ENCODE measurements around the gene THSD7A. TPM values are rescaled to one million over a fixed set of nuclear protein-coding genes. Genes with fewer than 3 reads are reported as not detected.

Gene THSD7A
- total RNA-seq, 2 experiments from 2014 or later: not detected

GRCh38 chr7:11817111-11817740 is 14.8 kb downstream of the THSD7A start:
- Mint-ChIP-seq H3K27ac (no peak overlapping the region), H3K9me3 (peaks cover 2% of the 10 kb centered on the region), H3K4me3 (no peak overlapping the region), H3K27me3 (no peaks in the 10 kb centered on the region), H3K36me3 (ENCODE audit: low read depth) (no peaks in the 10 kb centered on the region), H3K4me1 (ENCODE audit: low read depth) (no peaks in the 10 kb centered on the region)
- TF ChIP-seq CTCF (IDR thresholded peaks at IDR 0.05): no peak
- DNase-seq: no peak
- ChIA-PET POLR2A (no interaction called here), CTCF (no interaction called here)
- intact Hi-C loops (cut with micrococcal nuclease): no loop called here
- ATAC-seq: no peak

GRCh38 chr7:11811709-11812108 is 20.3 kb downstream of the THSD7A start:
- TF ChIP-seq CTCF (IDR thresholded peaks at IDR 0.05): no peak
- Mint-ChIP-seq H3K9me3 (peaks cover 2% of the 10 kb centered on the region), H3K27me3 (no peaks in the 10 kb centered on the region), H3K27ac (no peak overlapping the region), H3K36me3 (ENCODE audit: low read depth) (no peaks in the 10 kb centered on the region), H3K4me1 (ENCODE audit: low read depth) (no peaks in the 10 kb centered on the region), H3K4me3 (no peak overlapping the region)
- POLR2A ChIA-PET: interaction anchor here (0.6 kb wide), 1 partner anchor 9 kb away, joined by 3 read pairs; no protein-coding TSS in a partner anchor
- CTCF ChIA-PET: no interaction called here
- DNase-seq (no peak), ATAC-seq (no peak)
- intact Hi-C loops (cut with micrococcal nuclease): no loop called here

GRCh38 chr7:11810043-11810625 is 21.9 kb downstream of the THSD7A start:
- intact Hi-C loops (cut with micrococcal nuclease): no loop called here
- POLR2A ChIA-PET: no interaction called here
- H3K9me3 Mint-ChIP-seq: peaks cover 2% of the 10 kb centered on the region
- no peaks in the 10 kb centered on the region for H3K36me3 Mint-ChIP-seq (ENCODE audit: low read depth)
- H3K4me1 Mint-ChIP-seq (ENCODE audit: low read depth): no peaks in the 10 kb centered on the region
- DNase-seq: no peak
- no peaks in the 10 kb centered on the region for H3K27me3 Mint-ChIP-seq
- H3K27ac Mint-ChIP-seq: no peak overlapping the region
- no peak for ATAC-seq
- no peak overlapping the region for H3K4me3 Mint-ChIP-seq
- CTCF ChIA-PET: no interaction called here
- TF ChIP-seq CTCF (IDR thresholded peaks at IDR 0.05): no peak

GRCh38 chr7:11807000-11807399 is 25.0 kb downstream of the THSD7A start:
- H3K4me3 Mint-ChIP-seq: no peak overlapping the region
- H3K36me3 Mint-ChIP-seq (ENCODE audit: low read depth): no peaks in the 10 kb centered on the region
- H3K9me3 Mint-ChIP-seq: peaks cover 2% of the 10 kb centered on the region
- ChIA-PET POLR2A (no interaction called here), CTCF (interaction anchor here (0.8 kb wide), 1 partner anchor 11 kb away, joined by 3 read pairs; no protein-coding TSS in a partner anchor)
- no peak overlapping the region for H3K27ac Mint-ChIP-seq
- no peak for TF ChIP-seq CTCF (IDR thresholded peaks at IDR 0.05)
- H3K27me3 Mint-ChIP-seq: no peaks in the 10 kb centered on the region
- no peaks in the 10 kb centered on the region for H3K4me1 Mint-ChIP-seq (ENCODE audit: low read depth)
- DNase-seq (no peak), ATAC-seq (no peak)
- intact Hi-C loops (cut with micrococcal nuclease): no loop called here

- no peak for ATAC-seq
- DNase-seq: no peak
- Mint-ChIP-seq H3K36me3 (ENCODE audit: low read depth) (no peaks in the 10 kb centered on the region), H3K27ac (no peak overlapping the region), H3K4me3 (no peak overlapping the region), H3K27me3 (no peaks in the 10 kb centered on the region), H3K9me3 (no peaks in the 10 kb centered on the region), H3K4me1 (ENCODE audit: low read depth) (no peaks in the 10 kb centered on the region)
- POLR2A ChIA-PET: no interaction called here
- TF ChIP-seq CTCF (IDR thresholded peaks at IDR 0.05): no peak
- CTCF ChIA-PET: no interaction called here
- intact Hi-C loops (cut with micrococcal nuclease): no loop called here
These were observed 27.4 kb downstream of the THSD7A start for GRCh38 chr7:11804621-11805020.

Data from activated CD8-positive, alpha-beta T cell treated with anti-CD3 and anti-CD28 coated beads for 36 hours (primary cell).